Sigmoid colon (tissue), 4 donors: Measurements from ENCODE around the gene ST6GALNAC3.
"Not testable (repeated sequence)": the region's sequence is repeated elsewhere in the genome, so short reads cannot be mapped to it uniquely, and the experiment has no call there.

Source experiments
- EP300 ChIP-seq, 4 donors: sonication (generic); formaldehyde crosslinking; IDR thresholded peaks; one replicate each; pipeline ENCODE4 v1.6.1; 2017; ENCODE audit warnings: antibody characterized with exemption in 4 of 4
- POLR2A ChIP-seq, 2 donors: fragments of 450-650 bp; IDR thresholded peaks; one replicate each; pipeline ENCODE4 v1.6.1; 2016; ENCODE audit warnings: antibody characterized with exemption in 2 of 2, mild to moderate bottlenecking in 2 of 2, moderate library complexity in 2 of 2
- POLR2AphosphoS5 ChIP-seq, 4 donors: sonication (generic); formaldehyde crosslinking; IDR thresholded peaks; one replicate each; pipeline ENCODE4 v1.6.1; 2017; ENCODE audit warnings: antibody characterized with exemption in 4 of 4
- TF ChIP-seq, protein P1 (sequence below), 4 experiments: fragments of 450-650 bp in 3 of 4; fragments of 200-600 bp in 1 of 4; IDR thresholded peaks; one replicate each; pipeline ENCODE4 v1.5.1; 2016 to 2019; ENCODE audit warnings: antibody characterized with exemption in 4 of 4, mild to moderate bottlenecking in 3 of 4, moderate library complexity in 2 of 4

GRCh38 chr1:76112321-76112720 lies 37.8 kb downstream of the ST6GALNAC3 start:
- TF ChIP-seq, protein P1, sequence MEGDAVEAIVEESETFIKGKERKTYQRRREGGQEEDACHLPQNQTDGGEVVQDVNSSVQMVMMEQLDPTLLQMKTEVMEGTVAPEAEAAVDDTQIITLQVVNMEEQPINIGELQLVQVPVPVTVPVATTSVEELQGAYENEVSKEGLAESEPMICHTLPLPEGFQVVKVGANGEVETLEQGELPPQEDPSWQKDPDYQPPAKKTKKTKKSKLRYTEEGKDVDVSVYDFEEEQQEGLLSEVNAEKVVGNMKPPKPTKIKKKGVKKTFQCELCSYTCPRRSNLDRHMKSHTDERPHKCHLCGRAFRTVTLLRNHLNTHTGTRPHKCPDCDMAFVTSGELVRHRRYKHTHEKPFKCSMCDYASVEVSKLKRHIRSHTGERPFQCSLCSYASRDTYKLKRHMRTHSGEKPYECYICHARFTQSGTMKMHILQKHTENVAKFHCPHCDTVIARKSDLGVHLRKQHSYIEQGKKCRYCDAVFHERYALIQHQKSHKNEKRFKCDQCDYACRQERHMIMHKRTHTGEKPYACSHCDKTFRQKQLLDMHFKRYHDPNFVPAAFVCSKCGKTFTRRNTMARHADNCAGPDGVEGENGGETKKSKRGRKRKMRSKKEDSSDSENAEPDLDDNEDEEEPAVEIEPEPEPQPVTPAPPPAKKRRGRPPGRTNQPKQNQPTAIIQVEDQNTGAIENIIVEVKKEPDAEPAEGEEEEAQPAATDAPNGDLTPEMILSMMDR (IDR thresholded peaks at IDR 0.05) = not testable (repeated sequence)
- TF ChIP-seq POLR2AphosphoS5, POLR2A, EP300 (IDR thresholded peaks at IDR 0.05): not testable (repeated sequence)
